C1 segment of cervical spinal cord (tissue), 14 donors: ENCODE measurements around the gene ADNP2.
"Not testable (repeated sequence)": the region's sequence is repeated elsewhere in the genome, so short reads cannot be mapped to it uniquely, and the experiment has no call there.

ENCODE experiments used
- DNase-seq, 14 donors: peaks; one replicate each; lab custom pipeline; 2025; lab: John Stamatoyannopoulos, UW

Gene ADNP2

DNA sequence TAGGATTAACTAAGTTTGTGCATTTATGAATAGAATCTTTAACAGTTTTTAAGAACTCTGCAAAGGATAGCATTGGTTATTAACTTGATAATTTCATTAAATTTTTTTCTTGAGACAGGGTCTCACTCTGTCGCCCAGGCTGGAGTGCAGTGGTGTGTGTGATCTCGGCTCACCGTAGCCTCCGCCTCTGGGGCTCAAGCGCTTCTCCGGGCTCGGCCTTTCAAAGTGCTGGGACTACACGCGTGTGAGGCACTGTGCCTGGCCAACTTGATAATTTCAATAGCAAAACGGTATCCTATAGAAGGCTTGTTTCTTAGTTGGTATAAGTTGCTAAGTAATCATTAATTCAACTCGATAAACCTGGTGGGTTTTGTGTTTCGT is 38.0 kb downstream of the ADNP2 start:
- DNase-seq: no peak

DNA sequence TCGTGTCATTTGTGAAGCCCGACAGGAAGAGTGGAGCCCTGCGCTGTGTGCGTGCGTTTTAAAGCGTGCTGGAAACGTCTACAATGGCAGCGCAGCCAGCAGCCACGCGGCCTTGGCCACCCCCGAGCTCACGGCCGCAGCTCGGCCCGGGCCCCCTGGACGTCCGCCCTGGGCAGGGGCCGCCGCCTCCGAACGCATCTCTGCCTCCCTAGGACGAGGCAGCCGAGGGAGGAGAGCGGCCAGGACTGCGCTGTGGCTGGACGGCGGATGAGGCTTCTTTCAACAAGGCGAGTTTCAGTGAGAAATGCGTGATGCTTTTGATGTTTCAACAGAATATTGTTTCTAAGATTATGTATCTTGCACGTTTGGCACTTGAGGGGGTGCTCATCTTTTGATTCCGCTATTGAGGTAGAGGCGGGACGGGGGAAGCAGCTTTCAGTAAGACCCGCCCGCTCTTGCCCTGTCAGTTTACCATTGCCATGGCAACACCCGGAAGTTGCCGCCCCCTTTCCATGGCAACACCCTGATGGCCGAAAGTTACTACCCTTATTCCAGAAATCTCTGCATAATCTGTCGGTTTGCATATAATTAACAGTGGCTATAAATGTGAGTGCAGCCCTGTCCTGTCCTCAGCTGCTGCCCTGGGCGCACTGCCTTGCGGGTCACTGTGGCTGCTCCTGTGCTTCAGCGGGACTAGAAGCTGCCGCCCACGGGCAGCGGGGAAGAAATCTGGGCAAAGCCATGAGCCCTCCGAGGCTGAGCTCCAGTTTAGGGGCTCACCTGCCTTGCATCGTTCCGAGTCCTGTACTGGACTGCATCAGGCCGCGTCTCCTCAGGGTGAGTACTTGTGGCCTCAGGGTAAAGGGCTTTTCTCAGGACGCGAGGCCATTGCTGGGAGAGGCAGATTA is 38.6 kb downstream of the ADNP2 start:
- peak in 13 of 14 donors; percentile 7 to 82 (median 68) for DNase-seq

DNA sequence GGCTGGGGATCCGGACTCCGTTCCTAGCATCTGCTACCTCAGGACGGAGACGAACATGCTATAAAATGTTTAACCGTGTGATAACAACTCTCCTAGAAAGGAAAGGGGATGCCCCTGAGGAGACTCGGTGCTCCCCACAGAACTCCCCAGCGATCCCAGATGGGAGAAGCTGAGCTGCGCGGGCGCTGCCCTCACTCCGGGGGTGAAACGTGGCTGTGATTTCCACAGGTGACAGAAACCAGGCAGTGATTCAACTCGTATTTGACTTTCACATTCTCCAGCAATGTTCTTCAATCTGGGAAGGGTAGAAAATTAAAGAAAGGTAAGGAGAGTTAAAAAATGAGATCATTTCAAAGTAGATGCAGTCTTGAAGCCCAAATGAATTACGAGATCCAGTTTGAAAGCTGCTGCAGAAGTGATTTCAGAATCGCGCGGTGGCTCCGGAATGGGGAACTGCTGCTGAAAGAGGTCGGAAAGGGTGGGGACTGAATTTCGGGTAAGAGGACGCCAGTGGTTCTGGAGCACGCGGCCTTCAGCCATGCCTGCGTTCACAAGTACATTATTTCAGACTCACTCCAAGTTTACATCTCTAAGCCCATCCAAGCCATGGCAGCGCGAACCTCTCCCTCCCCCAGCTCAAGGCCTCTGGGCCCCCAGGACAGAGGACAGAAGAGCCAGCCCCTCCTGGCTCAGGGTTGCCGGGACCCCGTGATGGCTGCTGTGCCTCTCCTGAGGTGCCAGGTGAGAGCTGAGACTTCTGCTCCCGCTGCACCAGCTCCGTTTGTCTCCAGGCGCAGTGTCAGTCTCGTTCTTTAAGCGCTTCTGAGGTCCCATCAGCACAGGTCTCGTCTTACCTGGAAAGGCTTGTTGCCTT is 39.5 kb downstream of the ADNP2 start:
- no peak for DNase-seq

DNA sequence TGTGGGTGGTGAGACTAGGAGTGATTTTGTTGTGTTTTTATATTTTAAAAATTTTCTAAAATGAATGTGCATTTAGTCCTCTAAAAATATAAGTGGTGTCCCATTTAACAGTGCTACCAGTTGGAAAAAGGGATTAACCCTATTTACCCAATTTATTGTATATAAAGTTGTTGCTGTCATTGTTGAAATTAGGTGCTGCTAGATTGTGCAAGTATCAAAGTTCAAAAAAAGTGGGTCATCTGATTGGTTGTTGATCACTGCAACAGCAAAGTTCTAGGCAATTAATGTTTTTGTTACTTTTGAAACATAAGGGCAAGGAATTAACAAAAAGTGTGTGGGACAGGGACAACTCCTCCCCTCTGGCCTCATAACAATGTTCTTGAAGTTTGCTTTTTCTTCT is 40.6 kb downstream of the ADNP2 start:
- DNase-seq: no peak

DNA sequence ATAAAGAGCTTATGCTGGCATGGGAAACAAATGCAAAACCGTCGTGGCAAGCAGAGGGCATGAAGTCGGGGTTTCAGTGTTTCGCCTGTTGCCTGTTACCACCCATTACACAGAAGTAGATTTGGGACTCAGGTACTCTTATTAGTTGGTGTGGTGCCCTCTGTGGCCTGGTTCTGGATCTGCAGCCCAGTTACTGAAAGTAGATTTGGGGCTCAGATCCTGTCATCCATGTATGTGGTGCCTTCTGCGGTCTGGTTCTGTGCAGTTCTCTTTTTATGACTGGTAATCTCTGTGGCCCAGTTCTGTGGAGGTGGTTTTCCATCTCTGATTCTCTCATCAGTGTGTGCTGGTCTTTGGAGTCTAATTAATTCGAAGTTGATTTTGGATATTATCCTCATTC is 45.2 kb downstream of the ADNP2 start:
- no peak for DNase-seq

DNA sequence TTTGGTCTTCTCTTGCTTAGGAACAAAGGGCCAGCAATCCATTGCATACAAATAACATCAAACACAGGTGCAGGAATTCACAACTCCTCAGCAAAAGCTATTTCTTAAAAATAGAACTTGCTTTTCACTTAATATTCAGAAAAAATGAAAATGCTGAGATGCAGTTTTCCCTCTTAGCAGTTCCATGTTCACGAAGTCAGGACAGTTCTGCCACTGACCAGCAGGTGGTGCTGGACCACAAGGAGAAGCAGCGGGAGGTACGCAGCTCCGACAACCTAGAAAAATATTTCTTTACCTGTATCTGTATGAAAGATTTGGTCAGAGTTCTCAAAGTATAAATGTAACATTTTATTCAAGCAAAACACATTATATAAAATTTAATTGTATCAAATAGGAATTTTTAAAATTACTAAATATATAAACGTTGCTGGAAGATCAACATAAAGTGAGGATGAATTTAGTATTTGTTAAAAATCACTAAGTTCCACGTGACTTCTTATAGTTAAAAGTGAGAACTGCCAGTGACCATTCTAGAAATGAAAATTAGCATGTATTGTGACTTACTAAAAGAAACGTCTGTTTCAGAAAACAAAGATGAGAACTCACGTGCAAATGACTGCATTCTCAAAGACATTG is 48.8 kb downstream of the ADNP2 start:
- peak in 11 of 14 donors; percentile 10 to 61 (median 37) for DNase-seq

DNA sequence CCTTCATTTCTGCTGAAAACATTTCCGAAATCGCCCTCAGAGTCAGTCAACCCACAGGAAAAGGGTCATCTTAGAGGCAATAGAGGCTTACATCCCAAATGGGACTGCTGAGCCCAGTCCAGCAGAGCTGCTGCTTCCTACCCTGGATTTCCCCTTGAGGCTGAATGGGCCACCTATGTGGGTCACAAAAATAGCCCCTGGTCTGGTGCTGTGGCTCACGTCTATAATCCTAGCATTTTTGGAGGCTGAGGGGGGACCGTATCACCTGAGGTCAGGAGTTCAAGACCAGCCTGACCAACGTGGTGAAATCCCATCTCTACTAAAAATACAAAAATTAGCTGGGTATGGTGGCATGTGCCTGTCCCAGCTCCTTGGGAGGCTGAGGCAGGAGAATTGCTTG is 49.3 kb downstream of the ADNP2 start:
- DNase-seq: no peak

DNA sequence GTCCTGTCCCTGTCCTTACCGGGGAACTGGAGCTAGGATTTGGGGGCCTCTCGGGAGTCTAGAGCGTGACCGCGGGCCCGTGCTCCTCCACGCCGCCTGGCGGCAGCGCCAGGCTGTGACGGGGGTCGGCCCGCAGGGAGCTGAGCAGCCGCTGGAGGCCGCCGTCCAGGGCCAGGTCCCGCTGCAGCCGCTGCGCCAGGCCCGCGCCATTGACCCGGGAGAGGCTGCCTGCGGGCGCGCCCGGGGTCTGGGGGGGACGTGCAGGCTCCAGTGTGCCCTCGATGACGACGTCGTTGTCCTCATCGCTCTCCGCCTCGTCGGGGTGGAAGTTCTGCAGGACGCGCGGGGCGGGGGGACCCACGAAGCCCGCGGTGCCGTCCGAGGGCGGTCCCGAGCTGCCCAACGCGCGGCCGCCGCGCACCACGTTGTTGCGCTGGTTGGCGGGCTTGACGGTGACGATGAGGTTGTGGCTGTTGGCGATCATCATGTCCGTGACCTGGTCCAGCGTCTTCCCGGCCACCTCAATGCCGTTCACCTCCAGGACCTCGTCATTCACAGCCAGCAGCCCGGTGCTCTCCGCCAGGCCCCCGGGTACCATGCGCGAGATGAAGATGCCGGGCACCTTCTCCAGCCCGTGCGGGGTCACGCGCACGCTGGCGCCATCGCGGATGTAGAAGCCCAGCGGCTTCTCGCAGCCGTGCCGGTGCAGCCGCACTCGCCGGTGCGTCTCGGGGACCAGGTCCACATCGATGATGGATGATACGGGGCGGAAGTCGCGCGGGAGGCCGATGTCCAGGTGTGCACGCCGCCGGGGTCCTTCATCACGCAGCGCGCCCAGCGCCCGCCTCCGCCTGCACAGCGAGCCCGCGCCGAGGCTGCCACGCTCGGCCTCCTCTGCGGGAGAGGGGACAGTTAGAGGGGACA is 50.9 kb downstream of the ADNP2 start:
- no peak for DNase-seq

DNA sequence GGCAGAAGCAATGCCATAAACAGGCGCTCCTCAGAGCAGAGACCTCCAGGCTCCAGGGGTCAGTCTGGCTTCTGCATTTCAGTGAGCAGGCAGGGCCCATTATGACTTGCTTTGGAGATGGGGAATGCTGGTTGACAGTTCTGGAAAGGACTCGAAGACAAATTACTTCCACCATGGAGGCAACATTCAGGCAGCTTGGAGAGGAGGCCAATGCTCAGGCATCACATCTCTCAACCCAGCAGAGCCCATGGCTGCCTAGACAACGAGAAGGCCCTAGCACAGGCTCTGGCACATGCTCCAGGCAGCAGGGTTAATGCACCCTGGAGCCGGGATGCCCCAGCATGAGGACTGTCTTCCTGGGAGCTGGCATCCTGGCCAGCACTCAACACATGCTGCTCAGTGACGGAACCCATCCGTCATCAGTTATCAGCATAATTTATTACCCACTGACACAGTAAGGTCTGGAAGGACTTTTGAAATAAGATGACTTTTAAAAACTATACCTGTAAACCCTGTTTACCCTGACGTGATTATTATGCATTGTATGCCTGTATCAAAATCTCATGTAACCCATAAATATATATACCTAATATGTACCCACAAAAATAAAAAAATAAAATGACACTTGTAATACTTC is 52.8 kb downstream of the ADNP2 start:
- DNase-seq: no peak

DNA sequence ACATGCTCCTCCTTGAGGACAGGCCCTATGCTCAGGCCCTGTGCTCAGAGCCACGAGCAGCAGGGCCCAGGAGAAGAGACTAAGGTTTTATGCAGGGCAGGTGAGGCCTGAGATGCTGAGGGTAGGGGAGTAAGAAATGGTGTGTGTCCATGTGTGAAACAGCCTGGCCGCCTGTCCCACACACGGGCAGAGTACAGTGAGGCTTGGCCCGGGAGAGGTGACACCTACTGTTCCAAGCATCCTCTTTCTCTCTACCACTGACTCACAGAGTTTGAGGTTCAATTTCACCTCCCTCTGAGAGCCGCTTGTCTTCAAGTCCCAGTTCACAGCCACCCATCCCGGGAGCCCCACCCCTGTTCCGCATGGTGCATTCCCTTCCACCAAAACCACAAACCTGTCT is 54.1 kb downstream of the ADNP2 start:
- no peak for DNase-seq

DNA sequence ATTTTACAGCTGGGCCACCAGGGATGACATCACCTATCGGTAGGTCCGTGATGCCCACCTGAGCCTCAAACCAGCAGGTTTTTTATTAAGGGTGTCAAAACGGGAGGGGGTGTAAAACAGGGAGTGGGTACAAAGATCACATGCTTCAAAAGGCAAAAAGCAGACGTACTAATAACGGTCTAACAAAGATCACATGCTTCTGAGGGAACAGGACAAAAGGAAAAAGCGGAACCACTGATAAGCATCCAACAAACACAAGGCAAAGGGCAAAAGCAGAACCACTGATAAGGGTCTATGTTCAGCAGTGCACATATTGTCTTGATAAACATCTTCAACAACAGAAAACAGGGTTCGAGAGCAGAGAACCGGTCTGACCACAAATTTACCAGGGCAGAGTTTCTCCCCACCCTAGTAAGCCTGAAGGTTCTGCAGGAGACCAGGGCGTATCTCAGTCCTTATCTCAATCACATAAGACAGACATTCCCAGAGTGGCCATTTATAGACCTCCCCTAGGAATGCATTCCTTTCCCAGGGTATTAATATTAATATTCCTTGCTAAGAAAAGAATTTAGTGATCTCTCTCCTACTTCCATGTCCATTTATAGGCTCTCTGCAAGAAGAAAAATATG is 55.8 kb downstream of the ADNP2 start:
- not testable (repeated sequence) for DNase-seq

DNA sequence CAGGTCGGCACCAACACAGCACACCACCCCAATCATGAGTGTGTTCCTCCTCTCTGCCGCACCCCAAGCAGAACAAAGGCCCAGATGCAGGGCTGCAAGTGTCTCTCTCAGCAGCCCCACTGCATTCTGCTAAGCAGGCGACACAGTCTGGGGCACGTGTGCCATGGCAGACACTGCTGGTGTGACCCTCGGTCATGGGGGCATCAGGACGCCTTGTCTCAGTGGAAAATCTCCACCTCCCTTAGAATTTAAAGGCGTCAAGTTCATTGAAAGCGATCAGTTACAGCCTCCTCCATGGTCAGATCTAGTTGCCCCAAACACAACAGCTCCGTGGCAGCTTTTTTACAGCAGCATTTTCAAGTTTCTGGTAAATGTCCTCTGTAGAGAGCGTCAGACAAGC is 57.2 kb downstream of the ADNP2 start:
- DNase-seq: no peak

DNA sequence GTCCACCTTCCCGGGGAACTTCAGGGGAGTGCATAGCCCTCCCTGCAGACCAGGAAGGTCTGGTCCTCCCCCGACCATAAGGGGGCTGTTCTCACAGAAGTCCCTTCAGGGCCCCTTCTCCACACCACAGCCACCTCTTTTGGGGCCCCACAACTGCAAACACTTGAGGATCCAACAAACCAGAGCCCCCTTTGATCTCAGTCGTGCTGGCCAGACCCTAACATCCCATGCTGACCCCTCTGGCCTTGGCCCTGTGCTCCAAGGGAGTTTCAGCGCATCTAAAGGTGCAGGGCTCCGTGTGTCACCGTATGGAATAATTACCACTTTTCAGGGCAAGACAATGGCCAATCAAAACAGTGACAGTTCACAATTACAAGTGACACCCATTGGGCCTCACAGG is 57.7 kb downstream of the ADNP2 start:
- DNase-seq: no peak

DNA sequence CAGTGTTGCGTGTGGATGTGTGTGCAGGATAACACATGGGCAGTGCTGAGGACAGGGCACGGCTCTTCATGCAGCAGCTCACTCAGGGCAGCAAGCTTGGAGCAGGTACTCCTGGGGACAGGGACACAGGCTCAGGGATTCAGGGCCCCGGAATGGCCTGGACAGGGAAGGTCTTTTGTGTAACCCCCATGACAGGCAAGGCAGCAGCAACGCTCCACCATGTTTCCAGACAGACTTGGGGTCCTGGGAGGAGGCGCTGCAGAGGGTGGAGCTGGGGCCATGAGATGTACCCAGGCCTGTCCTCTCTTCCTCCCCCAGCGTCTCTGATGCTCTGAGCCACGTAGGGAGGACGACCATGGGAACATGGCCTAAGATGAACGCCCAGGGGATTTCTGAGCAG is 58.3 kb downstream of the ADNP2 start:
- DNase-seq: no peak

DNA sequence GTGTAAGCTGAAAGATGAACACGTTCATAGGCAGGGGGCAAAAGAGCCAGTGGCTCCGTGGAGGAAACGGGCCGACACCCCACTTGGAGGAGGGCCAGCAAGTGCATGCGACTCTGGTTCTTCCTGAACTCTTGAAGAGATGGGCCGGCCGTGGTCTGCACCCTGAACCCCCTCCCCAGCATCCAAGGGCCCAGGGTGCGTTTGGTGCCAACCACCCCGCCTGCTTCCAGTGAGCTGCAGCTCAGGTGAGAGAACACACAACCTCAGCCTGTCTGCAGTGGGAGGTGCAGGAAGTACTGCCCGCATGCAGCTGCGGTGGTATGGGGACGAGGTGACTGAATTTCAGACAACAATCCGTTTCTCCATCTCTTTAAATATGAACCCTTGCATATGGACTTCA is 58.9 kb downstream of the ADNP2 start:
- DNase-seq: no peak

DNA sequence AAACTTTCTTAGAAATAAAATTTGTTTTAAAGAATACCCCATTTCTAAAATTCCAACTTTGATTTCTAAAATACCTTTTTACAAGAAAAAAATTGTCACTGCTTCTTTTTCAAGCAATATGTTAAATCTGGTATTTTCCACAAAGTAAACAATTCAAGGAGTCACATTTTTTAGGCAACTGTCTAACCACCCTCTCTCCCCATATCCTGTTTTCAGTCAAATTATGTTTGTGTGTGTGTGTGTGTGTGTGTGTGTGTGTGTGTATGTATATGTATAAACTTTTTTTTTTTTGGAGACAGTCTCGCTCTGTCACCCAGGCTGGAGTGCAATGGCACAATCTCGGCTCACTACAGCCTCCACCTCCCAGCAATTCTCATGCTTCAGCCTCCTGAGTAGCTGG is 59.3 kb downstream of the ADNP2 start:
- no peak for DNase-seq

DNA sequence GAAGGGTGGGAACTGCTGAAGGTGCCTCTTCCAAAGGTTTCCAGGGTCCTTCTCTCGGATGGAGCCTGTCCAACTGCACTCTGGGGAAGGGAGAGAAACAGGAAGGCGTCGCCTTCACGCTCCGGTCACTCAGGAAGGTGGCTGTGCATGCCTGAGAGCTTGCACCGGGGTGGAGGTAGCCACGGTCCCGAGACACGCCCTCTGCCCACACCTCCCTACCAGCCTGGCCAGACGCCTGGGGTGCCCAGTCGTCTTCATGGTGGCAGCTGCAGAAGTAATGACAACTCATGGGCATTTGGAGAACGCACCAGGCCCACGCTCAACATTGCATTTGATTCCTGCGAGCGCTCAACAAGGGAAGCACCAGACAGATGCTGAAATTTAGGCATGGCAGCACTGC is 59.9 kb downstream of the ADNP2 start:
- no peak for DNase-seq

DNA sequence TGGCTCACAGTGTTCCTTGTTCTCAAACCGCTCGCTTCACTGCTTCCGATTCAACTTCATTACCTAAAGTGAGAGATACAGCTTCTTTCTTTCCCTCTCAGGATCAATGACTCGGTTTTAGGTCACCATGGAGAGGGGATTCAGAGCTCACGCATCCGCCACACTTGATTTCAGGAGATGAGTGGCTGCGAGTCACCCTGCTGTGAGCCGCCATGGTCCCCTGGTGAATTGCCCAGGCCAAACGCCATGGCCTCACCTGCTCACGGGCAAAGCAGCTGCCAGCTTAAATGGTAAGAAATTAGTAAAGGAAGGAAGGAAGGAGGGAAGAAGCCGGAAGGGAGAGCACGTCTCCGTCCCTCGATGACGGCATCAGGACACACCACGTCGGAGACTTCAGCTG is 60.5 kb downstream of the ADNP2 start:
- no peak for DNase-seq

DNA sequence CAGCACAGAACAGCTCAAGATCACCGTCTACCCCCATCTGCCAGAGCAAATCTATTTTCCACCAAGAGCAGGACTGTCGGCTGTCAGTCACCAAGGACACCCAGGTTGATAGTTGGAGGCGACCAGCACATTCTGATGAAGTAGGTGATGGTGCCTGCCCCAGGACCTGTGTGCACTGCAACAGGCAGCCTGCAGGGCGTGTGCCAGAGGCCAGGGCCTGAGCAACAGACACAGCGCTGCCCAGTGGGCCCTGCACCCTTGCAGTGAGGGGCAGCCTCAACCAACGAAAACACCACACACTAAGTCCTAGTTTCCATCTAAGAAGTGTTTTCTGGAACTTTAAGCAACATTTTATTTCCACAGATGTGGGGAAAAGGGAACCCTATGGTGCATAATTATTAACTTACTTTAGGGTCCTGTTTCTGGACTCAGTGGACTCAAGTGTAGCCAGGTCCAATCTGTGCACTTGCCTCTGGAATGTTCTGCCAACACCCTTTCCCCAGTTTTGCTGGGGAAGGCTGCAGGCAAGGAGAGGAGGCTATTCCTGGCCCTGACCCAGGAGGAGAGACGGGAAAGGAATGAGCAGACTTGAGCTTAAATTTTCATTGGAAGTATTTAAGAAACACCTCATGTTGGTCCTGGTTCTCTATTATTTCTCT is 61.5 kb downstream of the ADNP2 start:
- no peak for DNase-seq
